Vagina (tissue), 2 donors: ENCODE data around the gene TMEM259.

ENCODE experiments used
- CTCF ChIP-seq, 3 experiments: fragments of 450-650 bp in 2 of 3; fragments of 200-600 bp in 1 of 3; sonication (generic) in 1 of 3; IDR thresholded peaks; one replicate each; pipeline ENCODE4 v1.5.1; 2017 to 2019; ENCODE audit warnings: antibody characterized with exemption in 3 of 3, mild to moderate bottlenecking in 2 of 3, moderate library complexity in 2 of 3
- POLR2A ChIP-seq, 2 donors: fragments of 450-650 bp; IDR thresholded peaks; one replicate each; pipeline ENCODE4 v1.6.1; 2017; ENCODE audit warnings: antibody characterized with exemption in 2 of 2, mild to moderate bottlenecking in 2 of 2, moderate library complexity in 2 of 2
- POLR2AphosphoS5 ChIP-seq, 2 donors: sonication (generic); formaldehyde crosslinking; IDR thresholded peaks; one replicate each; pipeline ENCODE4 v1.9.0; 2017; ENCODE audit warnings: antibody characterized with exemption in 2 of 2, mild to moderate bottlenecking in 2 of 2, low read depth in 1 of 2; ENCODE audit not compliant: insufficient read depth in 1 of 2

DNA sequence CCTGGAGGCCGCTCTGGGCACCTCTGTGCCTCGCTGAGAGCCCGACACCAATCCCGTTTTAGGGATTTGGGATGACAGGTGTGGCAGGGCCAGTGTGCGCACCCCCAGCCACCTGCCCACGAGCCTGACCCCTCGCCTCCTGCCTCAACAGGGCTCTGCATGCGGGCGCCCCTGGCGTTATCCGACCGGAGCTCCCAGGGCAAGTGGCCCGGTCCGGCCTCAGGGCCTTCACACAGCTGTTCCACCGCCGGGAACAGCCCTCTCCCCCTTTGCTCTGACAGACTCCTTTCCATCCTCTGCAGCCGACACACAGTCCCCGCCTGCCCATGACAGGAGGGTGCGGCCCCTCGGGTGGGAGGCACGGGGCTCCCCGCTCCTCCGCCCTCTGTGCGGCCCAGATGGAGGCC lies 43.9 kb downstream of the TMEM259 start:
- TF ChIP-seq POLR2AphosphoS5 (IDR thresholded peaks at IDR 0.05; ENCODE audit: insufficient read depth in 1 of 2, low read depth in 1 of 2) (no peak), CTCF (IDR thresholded peaks at IDR 0.05) (no peak), POLR2A (IDR thresholded peaks at IDR 0.05) (no peak)
